SK-N-SH (cell line): Measurements from ENCODE around the gene BPIFA2. TPM values are rescaled to one million over a fixed set of nuclear protein-coding genes. Genes with fewer than 3 reads are reported as not detected.

ENCODE experiments used
- CTCF ChIA-PET: fragments of 300-600, 350-600 bp; formaldehyde crosslinking; extraction: SDS; loops from one replicate; lab custom pipeline; 2021; lab: Yijun Ruan, JAX
- POLR2A ChIA-PET: fragments of 350-600 bp; sonication (Branson Sonifier 250); formaldehyde crosslinking; extraction: SDS; loops from one replicate; lab custom pipeline; 2020; ENCODE audit warnings: antibody characterized with exemption, inconsistent platforms; lab: Yijun Ruan, JAX
- DNase-seq: peaks from one replicate; pipeline ENCODE4 v3.0.0; 2012
- H2AFZ ChIP-seq: fragments of 200-600 bp; sonication (generic); 2 replicates; pipeline ENCODE4 v1.8.1; 2016; ENCODE audit warnings: antibody characterized with exemption, mild to moderate bottlenecking, low read depth
- H3F3A ChIP-seq: fragments of 200-600 bp; sonication (generic); replicated peaks from 2 replicates; pipeline ENCODE3; 2016; ENCODE audit warnings: antibody characterized with exemption, mild to moderate bottlenecking; ENCODE audit not compliant: insufficient read depth
- H3K27ac ChIP-seq, 2 experiments: fragments of 200-500 bp in 1 of 2; fragments of 200-600 bp in 1 of 2; sonication (Bioruptor generic) in 1 of 2; sonication (generic), shearing (Covaris generic) in 1 of 2; 2 replicates each; pipeline versions ENCODE4 v1.5.1 to v1.6.1; 2014 to 2016; ENCODE audit warnings: low read depth in 2 of 2, inconsistent platforms in 1 of 2, low read length in 1 of 2, mild to moderate bottlenecking in 1 of 2, mixed read lengths in 1 of 2
- H3K27me3 ChIP-seq: fragments of 200-600 bp; sonication (generic), shearing (Covaris generic); 2 replicates; pipeline ENCODE4 v1.6.1; 2016; ENCODE audit warnings: mixed run types; ENCODE audit not compliant: insufficient read depth
- H3K36me3 ChIP-seq, 2 experiments: fragments of 200-500 bp in 1 of 2; fragments of 200-600 bp in 1 of 2; sonication (Bioruptor generic) in 1 of 2; sonication (generic) in 1 of 2; replicated peaks in 1 of 2; 2 replicates each; pipeline versions ENCODE3 to v1.5.1; 2014 to 2016; ENCODE audit warnings: low read length in 1 of 2, mild to moderate bottlenecking in 1 of 2; ENCODE audit not compliant: insufficient read depth in 2 of 2, control insufficient read depth in 1 of 2
- H3K4me1 ChIP-seq, 2 experiments: fragments of 200-500 bp in 1 of 2; fragments of 200-600 bp in 1 of 2; sonication (Bioruptor generic) in 1 of 2; sonication (generic), shearing (Covaris generic) in 1 of 2; 2 replicates each; pipeline versions ENCODE4 v1.5.1 to v1.6.1; 2014 to 2016; ENCODE audit warnings: low read depth in 1 of 2, low read length in 1 of 2, mixed run types in 1 of 2; ENCODE audit not compliant: insufficient read depth in 2 of 2, control insufficient read depth in 1 of 2
- H3K4me2 ChIP-seq: fragments of 200-600 bp; sonication (generic), shearing (Covaris generic); 2 replicates; pipeline ENCODE4 v1.6.1; 2017; ENCODE audit warnings: mixed run types
- H3K4me3 ChIP-seq, 2 experiments: fragments of 200-500 bp in 1 of 2; fragments of 200-600 bp in 1 of 2; sonication (Bioruptor generic) in 1 of 2; sonication (generic), shearing (Covaris generic) in 1 of 2; 2 replicates each; pipeline versions ENCODE4 v1.5.1 to v1.8.1; 2014 to 2016; ENCODE audit warnings: low read depth in 2 of 2, inconsistent platforms in 1 of 2, low read length in 1 of 2, mild to moderate bottlenecking in 1 of 2, mixed read lengths in 1 of 2, moderate library complexity in 1 of 2
- H3K79me2 ChIP-seq: fragments of 200-600 bp; sonication (generic); 2 replicates; pipeline ENCODE4 v1.8.1; 2017; ENCODE audit warnings: mild to moderate bottlenecking; ENCODE audit not compliant: insufficient read depth
- H3K9ac ChIP-seq: fragments of 200-600 bp; sonication (generic); 2 replicates; pipeline ENCODE4 v1.6.1; 2017; ENCODE audit warnings: mixed run types
- H3K9me2 ChIP-seq: fragments of 200-600 bp; sonication (generic); 2 replicates; pipeline ENCODE4 v1.6.1; 2017; ENCODE audit warnings: mixed run types
- H3K9me3 ChIP-seq: fragments of 200-600 bp; sonication (generic); 2 replicates; pipeline ENCODE4 v1.6.1; 2017; ENCODE audit warnings: mixed run types, mild to moderate bottlenecking, moderate library complexity
- H4K20me1 ChIP-seq: fragments of 200-600 bp; sonication (generic); 2 replicates; pipeline ENCODE4 v1.6.1; 2017; ENCODE audit warnings: mild to moderate bottlenecking, mixed run types; ENCODE audit not compliant: insufficient read depth
- CHD2 ChIP-seq: fragments of 150-350 bp; IDR thresholded peaks from 2 replicates; pipeline ENCODE4 v1.6.1; 2018; ENCODE audit warnings: low read length; ENCODE audit not compliant: partially characterized antibody
- ELF1 ChIP-seq: IDR thresholded peaks from 2 replicates; pipeline ENCODE4 v1.4.0; 2012
- EP300 ChIP-seq, 2 experiments: IDR thresholded peaks; 2 replicates each; pipeline versions ENCODE4 v1.4.0 to v1.6.1; 2012; ENCODE audit warnings: borderline replicate concordance in 1 of 2, low read depth in 1 of 2, low read length in 1 of 2
- FOSL2 ChIP-seq: IDR thresholded peaks from 2 replicates; pipeline ENCODE4 v1.4.0; 2012; ENCODE audit warnings: low read depth, mild to moderate bottlenecking, moderate library complexity, borderline replicate concordance
- FOXM1 ChIP-seq: IDR thresholded peaks from 2 replicates; pipeline ENCODE4 v1.4.0; 2012; ENCODE audit warnings: low read depth, mild to moderate bottlenecking
- GABPA ChIP-seq: IDR thresholded peaks from 2 replicates; pipeline ENCODE4 v1.4.0; 2012; ENCODE audit warnings: low read depth, mild to moderate bottlenecking
- MEF2A ChIP-seq: IDR thresholded peaks from 2 replicates; pipeline ENCODE4 v1.4.0; 2012; ENCODE audit warnings: low read depth, borderline replicate concordance
- MXI1 ChIP-seq: IDR thresholded peaks from 2 replicates; pipeline ENCODE4 v1.6.1; 2012; ENCODE audit warnings: mild to moderate bottlenecking, low read depth, low read length, improper control_type of control experiment
- NRF1 ChIP-seq: IDR thresholded peaks from 2 replicates; pipeline ENCODE4 v1.6.1; 2012; ENCODE audit warnings: low read depth, mild to moderate bottlenecking, low read length
- RAD21 ChIP-seq: IDR thresholded peaks from 2 replicates; pipeline ENCODE4 v1.6.1; 2012; ENCODE audit warnings: mild to moderate bottlenecking, low read length
- RCOR1 ChIP-seq: fragments of 150-350 bp; IDR thresholded peaks from 2 replicates; pipeline ENCODE4 v1.6.1; 2017; ENCODE audit warnings: antibody characterized with exemption, low read length
- RXRA ChIP-seq: IDR thresholded peaks from 2 replicates; pipeline ENCODE4 v1.4.0; 2012; ENCODE audit warnings: low read depth, mild to moderate bottlenecking, borderline replicate concordance
- SMC3 ChIP-seq: IDR thresholded peaks from 2 replicates; pipeline ENCODE4 v1.6.1; 2012; ENCODE audit warnings: low read depth, low read length, improper control_type of control experiment
- WGBS: methylation state at CpG from one replicate; pipeline ENCODE4 v1.1.6; 2017; ENCODE audit warnings: low lambda C conversion rate; 5-methylcytosine and 5-hydroxymethylcytosine counted together
- polyA plus RNA-seq, 3 experiments: library from polyadenylated mRNA; depleted of rRNA; stranded (reverse); fragments of >200 nt; gene quantifications; 2 replicates each; pipeline ENCODE4 v1.2.3, GENCODE V29; 2012
- TF ChIP-seq, protein P1 (sequence below): fragments of 200-600 bp; sonication (generic); IDR thresholded peaks from 2 replicates; pipeline ENCODE4 v1.6.1; 2017; ENCODE audit warnings: antibody characterized with exemption, mild to moderate bottlenecking, moderate library complexity
- TF ChIP-seq, protein P2 (sequence below): IDR thresholded peaks from 2 replicates; pipeline ENCODE4 v1.6.1; 2012; ENCODE audit warnings: mild to moderate bottlenecking, low read depth, low read length, moderate library complexity
- TF ChIP-seq, protein P3 (sequence below): fragments of 150-350 bp; IDR thresholded peaks from 2 replicates; pipeline ENCODE4 v1.6.1; 2016; ENCODE audit warnings: mild to moderate bottlenecking, low read depth, low read length
- TF ChIP-seq, protein P4 (sequence below): IDR thresholded peaks from 2 replicates; pipeline ENCODE4 v1.4.0; 2012; ENCODE audit warnings: low read depth, borderline replicate concordance
- TF ChIP-seq, protein P5 (sequence below): IDR thresholded peaks from 2 replicates; pipeline ENCODE4; 2012

Gene BPIFA2
- polyA plus RNA-seq, 1 of the 3 experiments (the other 2 are of a cell fraction), result not detected

DNA sequence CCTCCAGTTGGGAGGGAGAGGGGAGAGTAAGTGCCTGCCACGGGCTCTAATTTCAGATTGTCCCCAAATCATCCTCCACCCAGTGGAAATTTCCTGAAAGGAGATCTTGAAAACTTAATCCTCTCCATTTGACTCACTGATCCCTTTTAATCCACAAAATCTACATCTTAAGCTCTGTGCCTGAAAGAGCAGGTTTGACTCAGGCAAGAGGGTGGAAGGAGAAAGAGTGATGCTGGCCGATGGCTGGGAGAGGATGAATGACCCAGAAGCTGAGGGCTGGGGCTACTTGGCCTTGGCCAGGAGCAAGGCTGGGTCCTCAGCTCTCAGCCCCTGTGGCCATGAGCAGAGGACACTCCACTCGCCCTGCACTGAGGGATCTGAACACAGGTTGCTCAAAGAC is 8.1 kb downstream of the BPIFA2 start:
- H3K79me2 ChIP-seq, result no peaks in the 10 kb centered on the region
- H3K4me1 ChIP-seq, result no peaks in the 10 kb centered on the region
- H3K36me3 ChIP-seq, result no peaks in the 10 kb centered on the region
- H2AFZ ChIP-seq, result no peak overlapping the region
- H3K27ac ChIP-seq, result no peak overlapping the region
- H3K27me3 ChIP-seq, result no peaks in the 10 kb centered on the region
- H3K4me2 ChIP-seq, result no peak overlapping the region
- H3K9me2 ChIP-seq, result no peaks in the 10 kb centered on the region
- DNase-seq, result no peak
- H3F3A ChIP-seq, result no peaks in the 10 kb centered on the region
- TF ChIP-seq FOXM1 (no peak), MXI1 (no peak), GABPA (no peak), FOSL2 (no peak), EP300 (IDR thresholded peaks at IDR 0.05; ENCODE audit: borderline replicate concordance in 1 of 2, low read depth in 1 of 2, low read length in 1 of 2) (no peak), RAD21 (no peak), MEF2A (no peak), CHD2 (no peak), RXRA (no peak), ELF1 (no peak), RCOR1 (no peak)
- TF ChIP-seq, protein P1, sequence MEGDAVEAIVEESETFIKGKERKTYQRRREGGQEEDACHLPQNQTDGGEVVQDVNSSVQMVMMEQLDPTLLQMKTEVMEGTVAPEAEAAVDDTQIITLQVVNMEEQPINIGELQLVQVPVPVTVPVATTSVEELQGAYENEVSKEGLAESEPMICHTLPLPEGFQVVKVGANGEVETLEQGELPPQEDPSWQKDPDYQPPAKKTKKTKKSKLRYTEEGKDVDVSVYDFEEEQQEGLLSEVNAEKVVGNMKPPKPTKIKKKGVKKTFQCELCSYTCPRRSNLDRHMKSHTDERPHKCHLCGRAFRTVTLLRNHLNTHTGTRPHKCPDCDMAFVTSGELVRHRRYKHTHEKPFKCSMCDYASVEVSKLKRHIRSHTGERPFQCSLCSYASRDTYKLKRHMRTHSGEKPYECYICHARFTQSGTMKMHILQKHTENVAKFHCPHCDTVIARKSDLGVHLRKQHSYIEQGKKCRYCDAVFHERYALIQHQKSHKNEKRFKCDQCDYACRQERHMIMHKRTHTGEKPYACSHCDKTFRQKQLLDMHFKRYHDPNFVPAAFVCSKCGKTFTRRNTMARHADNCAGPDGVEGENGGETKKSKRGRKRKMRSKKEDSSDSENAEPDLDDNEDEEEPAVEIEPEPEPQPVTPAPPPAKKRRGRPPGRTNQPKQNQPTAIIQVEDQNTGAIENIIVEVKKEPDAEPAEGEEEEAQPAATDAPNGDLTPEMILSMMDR, result no peak
- TF ChIP-seq, all 33 proteins: peak for 0
- POLR2A ChIA-PET, result no interaction called here
- Histone ChIP-seq H3K4me3 (no peak overlapping the region), H3K9ac (no peak overlapping the region), H4K20me1 (no peaks in the 10 kb centered on the region), H3K9me3 (no peaks in the 10 kb centered on the region)
- WGBS, result 11% methylated on average over 2 of the region's 3 CpGs
- CTCF ChIA-PET, result interaction anchor here (0.8 kb wide), 1 partner anchor 36 kb away, joined by 3 read pairs; no protein-coding TSS in a partner anchor

DNA sequence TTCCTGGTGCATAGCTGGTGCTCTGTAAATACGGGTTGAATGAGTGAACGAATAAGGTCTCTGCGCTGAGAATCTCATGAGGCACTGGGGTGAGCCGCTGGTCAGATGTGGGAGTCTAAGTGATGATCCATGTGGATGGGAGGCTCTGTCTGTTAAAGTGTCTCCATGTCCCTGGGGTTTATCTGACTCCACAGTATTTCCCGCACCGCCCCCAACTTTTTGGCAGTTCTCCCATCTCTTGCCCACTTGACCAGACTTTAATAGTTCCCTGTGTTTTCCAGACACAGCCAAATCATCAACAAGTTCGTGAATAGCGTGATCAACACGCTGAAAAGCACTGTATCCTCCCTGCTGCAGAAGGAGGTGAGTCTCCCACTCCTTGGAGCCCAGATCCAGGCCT is 9.9 kb downstream of the BPIFA2 start:
- POLR2A ChIA-PET, result no interaction called here
- no peaks in the 10 kb centered on the region for H3K27me3 ChIP-seq
- H3K9ac ChIP-seq, result no peak overlapping the region
- no peaks in the 10 kb centered on the region for H3K4me1 ChIP-seq
- H3K9me3 ChIP-seq, result no peaks in the 10 kb centered on the region
- no peak overlapping the region for H2AFZ ChIP-seq
- DNase-seq, result no peak
- CTCF ChIA-PET, result no interaction called here
- no peaks in the 10 kb centered on the region for H3K79me2 ChIP-seq
- no peak overlapping the region for H3K4me3 ChIP-seq
- H3K27ac ChIP-seq, result no peak overlapping the region
- H3F3A ChIP-seq, result no peaks in the 10 kb centered on the region
- no peaks in the 10 kb centered on the region for H3K36me3 ChIP-seq
- WGBS, result 41% methylated on average over 9 of the region's 9 CpGs
- no peaks in the 10 kb centered on the region for H4K20me1 ChIP-seq
- H3K4me2 ChIP-seq, result no peak overlapping the region
- no peaks in the 10 kb centered on the region for H3K9me2 ChIP-seq
- no peak for TF ChIP-seq MXI1
- no peak for TF ChIP-seq NRF1
- TF ChIP-seq, protein P2, sequence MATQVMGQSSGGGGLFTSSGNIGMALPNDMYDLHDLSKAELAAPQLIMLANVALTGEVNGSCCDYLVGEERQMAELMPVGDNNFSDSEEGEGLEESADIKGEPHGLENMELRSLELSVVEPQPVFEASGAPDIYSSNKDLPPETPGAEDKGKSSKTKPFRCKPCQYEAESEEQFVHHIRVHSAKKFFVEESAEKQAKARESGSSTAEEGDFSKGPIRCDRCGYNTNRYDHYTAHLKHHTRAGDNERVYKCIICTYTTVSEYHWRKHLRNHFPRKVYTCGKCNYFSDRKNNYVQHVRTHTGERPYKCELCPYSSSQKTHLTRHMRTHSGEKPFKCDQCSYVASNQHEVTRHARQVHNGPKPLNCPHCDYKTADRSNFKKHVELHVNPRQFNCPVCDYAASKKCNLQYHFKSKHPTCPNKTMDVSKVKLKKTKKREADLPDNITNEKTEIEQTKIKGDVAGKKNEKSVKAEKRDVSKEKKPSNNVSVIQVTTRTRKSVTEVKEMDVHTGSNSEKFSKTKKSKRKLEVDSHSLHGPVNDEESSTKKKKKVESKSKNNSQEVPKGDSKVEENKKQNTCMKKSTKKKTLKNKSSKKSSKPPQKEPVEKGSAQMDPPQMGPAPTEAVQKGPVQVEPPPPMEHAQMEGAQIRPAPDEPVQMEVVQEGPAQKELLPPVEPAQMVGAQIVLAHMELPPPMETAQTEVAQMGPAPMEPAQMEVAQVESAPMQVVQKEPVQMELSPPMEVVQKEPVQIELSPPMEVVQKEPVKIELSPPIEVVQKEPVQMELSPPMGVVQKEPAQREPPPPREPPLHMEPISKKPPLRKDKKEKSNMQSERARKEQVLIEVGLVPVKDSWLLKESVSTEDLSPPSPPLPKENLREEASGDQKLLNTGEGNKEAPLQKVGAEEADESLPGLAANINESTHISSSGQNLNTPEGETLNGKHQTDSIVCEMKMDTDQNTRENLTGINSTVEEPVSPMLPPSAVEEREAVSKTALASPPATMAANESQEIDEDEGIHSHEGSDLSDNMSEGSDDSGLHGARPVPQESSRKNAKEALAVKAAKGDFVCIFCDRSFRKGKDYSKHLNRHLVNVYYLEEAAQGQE, result no peak
- TF ChIP-seq, protein P3, sequence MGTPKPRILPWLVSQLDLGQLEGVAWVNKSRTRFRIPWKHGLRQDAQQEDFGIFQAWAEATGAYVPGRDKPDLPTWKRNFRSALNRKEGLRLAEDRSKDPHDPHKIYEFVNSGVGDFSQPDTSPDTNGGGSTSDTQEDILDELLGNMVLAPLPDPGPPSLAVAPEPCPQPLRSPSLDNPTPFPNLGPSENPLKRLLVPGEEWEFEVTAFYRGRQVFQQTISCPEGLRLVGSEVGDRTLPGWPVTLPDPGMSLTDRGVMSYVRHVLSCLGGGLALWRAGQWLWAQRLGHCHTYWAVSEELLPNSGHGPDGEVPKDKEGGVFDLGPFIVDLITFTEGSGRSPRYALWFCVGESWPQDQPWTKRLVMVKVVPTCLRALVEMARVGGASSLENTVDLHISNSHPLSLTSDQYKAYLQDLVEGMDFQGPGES, result no peak
- TF ChIP-seq, protein P4, sequence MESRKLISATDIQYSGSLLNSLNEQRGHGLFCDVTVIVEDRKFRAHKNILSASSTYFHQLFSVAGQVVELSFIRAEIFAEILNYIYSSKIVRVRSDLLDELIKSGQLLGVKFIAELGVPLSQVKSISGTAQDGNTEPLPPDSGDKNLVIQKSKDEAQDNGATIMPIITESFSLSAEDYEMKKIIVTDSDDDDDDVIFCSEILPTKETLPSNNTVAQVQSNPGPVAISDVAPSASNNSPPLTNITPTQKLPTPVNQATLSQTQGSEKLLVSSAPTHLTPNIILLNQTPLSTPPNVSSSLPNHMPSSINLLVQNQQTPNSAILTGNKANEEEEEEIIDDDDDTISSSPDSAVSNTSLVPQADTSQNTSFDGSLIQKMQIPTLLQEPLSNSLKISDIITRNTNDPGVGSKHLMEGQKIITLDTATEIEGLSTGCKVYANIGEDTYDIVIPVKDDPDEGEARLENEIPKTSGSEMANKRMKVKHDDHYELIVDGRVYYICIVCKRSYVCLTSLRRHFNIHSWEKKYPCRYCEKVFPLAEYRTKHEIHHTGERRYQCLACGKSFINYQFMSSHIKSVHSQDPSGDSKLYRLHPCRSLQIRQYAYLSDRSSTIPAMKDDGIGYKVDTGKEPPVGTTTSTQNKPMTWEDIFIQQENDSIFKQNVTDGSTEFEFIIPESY, result no peak
- TF ChIP-seq, protein P5, sequence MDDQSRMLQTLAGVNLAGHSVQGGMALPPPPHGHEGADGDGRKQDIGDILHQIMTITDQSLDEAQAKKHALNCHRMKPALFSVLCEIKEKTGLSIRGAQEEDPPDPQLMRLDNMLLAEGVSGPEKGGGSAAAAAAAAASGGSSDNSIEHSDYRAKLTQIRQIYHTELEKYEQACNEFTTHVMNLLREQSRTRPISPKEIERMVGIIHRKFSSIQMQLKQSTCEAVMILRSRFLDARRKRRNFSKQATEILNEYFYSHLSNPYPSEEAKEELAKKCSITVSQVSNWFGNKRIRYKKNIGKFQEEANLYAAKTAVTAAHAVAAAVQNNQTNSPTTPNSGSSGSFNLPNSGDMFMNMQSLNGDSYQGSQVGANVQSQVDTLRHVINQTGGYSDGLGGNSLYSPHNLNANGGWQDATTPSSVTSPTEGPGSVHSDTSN, result no peak
- no peak for TF ChIP-seq SMC3
